Measurements from ENCODE around the gene MALT1. TPM values are rescaled to one million over a fixed set of nuclear protein-coding genes. Genes with fewer than 3 reads are reported as not detected.
A peak's percentile ranks its signal among the peaks of the same experiment; 100 is the strongest.

MALT1 gene
- total and polyA plus RNA-seq, 2 donors (not counting 1 experiment from before 2014, with no cell fraction given): 18.0 to 25.5 TPM

DNA sequence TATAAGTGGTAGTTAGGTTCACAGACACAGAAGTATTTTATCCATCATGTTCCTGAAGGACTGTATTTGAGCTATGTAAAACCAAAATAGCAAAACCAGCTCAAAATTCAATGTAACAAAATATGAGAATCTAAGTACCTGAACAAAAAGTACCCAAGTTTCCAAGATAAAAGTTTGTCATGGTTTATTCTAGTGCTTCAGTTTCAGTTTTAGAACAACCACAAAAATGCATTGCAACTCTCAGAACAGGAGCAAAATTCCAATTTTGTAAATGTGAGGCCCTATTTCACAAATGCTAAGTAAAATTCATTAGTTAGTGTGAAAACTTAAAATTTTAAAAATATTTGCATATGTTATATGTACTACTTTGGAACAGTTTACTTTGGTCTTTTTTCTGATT, 37.4 kb upstream of the MALT1 start:
- H3K36me3 ChIP-seq (ENCODE audit: control insufficient read depth, insufficient read depth, low read length): no peaks in the 10 kb centered on the region
- H4K20me1 ChIP-seq (ENCODE audit: control insufficient read depth, extremely low read depth, insufficient read depth, low read length): no peaks in the 10 kb centered on the region
- no peak overlapping the region for H3K27ac ChIP-seq (ENCODE audit: insufficient read depth, low read length)
- no peak for DNase-seq (ENCODE audit: low read depth in 2 of 2)
- H3K4me1 ChIP-seq (ENCODE audit: control insufficient read depth, extremely low read depth, insufficient read depth, low read length): peaks cover 5% of the 10 kb centered on the region
- H3K4me3 ChIP-seq (replicated peaks in 1 of 4; ENCODE audit: control extremely low read depth in 1 of 4, insufficient read depth in 1 of 4, low read depth in 3 of 4, low read length in 4 of 4): no peak overlapping the region
- no peak overlapping the region for H3K4me2 ChIP-seq (ENCODE audit: extremely low read depth, insufficient read depth, low read length)
- H3K9ac ChIP-seq (ENCODE audit: insufficient read depth, low read length): no peak overlapping the region
- no peak overlapping the region for H2AFZ ChIP-seq (ENCODE audit: low read length)
- TF ChIP-seq, protein P1, sequence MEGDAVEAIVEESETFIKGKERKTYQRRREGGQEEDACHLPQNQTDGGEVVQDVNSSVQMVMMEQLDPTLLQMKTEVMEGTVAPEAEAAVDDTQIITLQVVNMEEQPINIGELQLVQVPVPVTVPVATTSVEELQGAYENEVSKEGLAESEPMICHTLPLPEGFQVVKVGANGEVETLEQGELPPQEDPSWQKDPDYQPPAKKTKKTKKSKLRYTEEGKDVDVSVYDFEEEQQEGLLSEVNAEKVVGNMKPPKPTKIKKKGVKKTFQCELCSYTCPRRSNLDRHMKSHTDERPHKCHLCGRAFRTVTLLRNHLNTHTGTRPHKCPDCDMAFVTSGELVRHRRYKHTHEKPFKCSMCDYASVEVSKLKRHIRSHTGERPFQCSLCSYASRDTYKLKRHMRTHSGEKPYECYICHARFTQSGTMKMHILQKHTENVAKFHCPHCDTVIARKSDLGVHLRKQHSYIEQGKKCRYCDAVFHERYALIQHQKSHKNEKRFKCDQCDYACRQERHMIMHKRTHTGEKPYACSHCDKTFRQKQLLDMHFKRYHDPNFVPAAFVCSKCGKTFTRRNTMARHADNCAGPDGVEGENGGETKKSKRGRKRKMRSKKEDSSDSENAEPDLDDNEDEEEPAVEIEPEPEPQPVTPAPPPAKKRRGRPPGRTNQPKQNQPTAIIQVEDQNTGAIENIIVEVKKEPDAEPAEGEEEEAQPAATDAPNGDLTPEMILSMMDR (conservative IDR thresholded peaks at IDR 0.05 in 1 of 2, IDR thresholded peaks at IDR 0.05 in 1 of 2; ENCODE audit: low read depth in 1 of 2, low read length in 2 of 2): no peak
- H3K79me2 ChIP-seq (ENCODE audit: control insufficient read depth, insufficient read depth, low read length): no peaks in the 10 kb centered on the region
- H3K9me3 ChIP-seq (ENCODE audit: control insufficient read depth, insufficient read depth, low read depth, low read length): no peaks in the 10 kb centered on the region
- H3K27me3 ChIP-seq (ENCODE audit: control insufficient read depth, insufficient read depth, low read length): no peaks in the 10 kb centered on the region

DNA sequence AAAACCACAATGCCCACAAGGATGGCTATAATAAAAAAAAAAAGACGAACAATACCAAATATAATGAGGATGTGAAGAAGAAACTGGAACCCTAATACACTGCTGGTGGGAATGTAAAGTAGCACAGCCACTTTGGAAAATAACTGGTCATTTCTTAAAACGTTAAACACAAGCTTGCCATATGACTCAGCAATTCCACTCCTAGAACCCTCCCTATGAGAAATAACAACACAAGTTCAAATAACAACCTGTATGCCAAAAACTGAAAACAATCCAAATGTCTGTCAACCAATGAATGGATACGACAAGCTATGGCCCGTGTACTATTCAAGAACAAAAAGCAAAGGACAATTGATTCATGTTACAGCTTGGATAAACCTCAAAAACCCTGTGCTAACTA, 35.4 kb upstream of the MALT1 start:
- H3K36me3 ChIP-seq (ENCODE audit: control insufficient read depth, insufficient read depth, low read length): no peaks in the 10 kb centered on the region
- H4K20me1 ChIP-seq (ENCODE audit: control insufficient read depth, extremely low read depth, insufficient read depth, low read length): no peaks in the 10 kb centered on the region
- no peak overlapping the region for H3K9ac ChIP-seq (ENCODE audit: insufficient read depth, low read length)
- peak; percentile 74 to 88 for DNase-seq (ENCODE audit: low read depth in 2 of 2)
- H3K4me1 ChIP-seq (ENCODE audit: control insufficient read depth, extremely low read depth, insufficient read depth, low read length): peaks cover 7% of the 10 kb centered on the region
- no peaks in the 10 kb centered on the region for H3K9me3 ChIP-seq (ENCODE audit: control insufficient read depth, insufficient read depth, low read depth, low read length)
- no peaks in the 10 kb centered on the region for H3K79me2 ChIP-seq (ENCODE audit: control insufficient read depth, insufficient read depth, low read length)
- TF ChIP-seq, protein P1 (conservative IDR thresholded peaks at IDR 0.05 in 1 of 2, IDR thresholded peaks at IDR 0.05 in 1 of 2; ENCODE audit: low read depth in 1 of 2, low read length in 2 of 2): peak in 1 of 2 donors; percentile 4
- TF ChIP-seq EZH2 (IDR thresholded peaks at IDR 0.05; ENCODE audit: low read length, missing control alignments): no peak
- no peak overlapping the region for H3K27ac ChIP-seq (ENCODE audit: insufficient read depth, low read length)
- peak overlapping the region; percentile 15 for H3K4me2 ChIP-seq (ENCODE audit: extremely low read depth, insufficient read depth, low read length)
- H3K4me3 ChIP-seq (replicated peaks in 1 of 4; ENCODE audit: control extremely low read depth in 1 of 4, insufficient read depth in 1 of 4, low read depth in 3 of 4, low read length in 4 of 4): no peak overlapping the region
- no peak overlapping the region for H2AFZ ChIP-seq (ENCODE audit: low read length)
- no peaks in the 10 kb centered on the region for H3K27me3 ChIP-seq (ENCODE audit: control insufficient read depth, insufficient read depth, low read length)

DNA sequence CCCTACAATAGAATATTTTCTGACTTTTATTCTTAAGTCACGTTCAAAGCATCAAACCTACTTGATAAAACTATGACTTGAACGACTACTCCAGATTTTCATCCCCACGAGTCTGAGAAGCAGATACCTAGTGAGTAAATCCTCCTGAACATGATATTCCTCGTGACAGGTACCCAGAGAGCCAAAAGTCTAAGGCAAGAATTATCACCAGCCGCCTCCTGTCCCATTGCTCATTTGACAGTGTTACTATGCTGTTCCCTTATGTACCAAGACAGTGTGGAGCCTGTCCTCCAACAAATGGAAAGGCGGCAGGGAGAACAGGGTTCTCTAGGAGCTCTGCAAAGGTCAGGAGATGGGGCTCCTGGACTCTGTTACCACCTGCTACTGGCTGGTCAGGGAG, 34.1 kb upstream of the MALT1 start:
- TF ChIP-seq, protein P1 (conservative IDR thresholded peaks at IDR 0.05 in 1 of 2, IDR thresholded peaks at IDR 0.05 in 1 of 2; ENCODE audit: low read depth in 1 of 2, low read length in 2 of 2): no peak
- no peak for TF ChIP-seq EZH2 (IDR thresholded peaks at IDR 0.05; ENCODE audit: low read length, missing control alignments)
- H3K4me1 ChIP-seq (ENCODE audit: control insufficient read depth, extremely low read depth, insufficient read depth, low read length): peaks cover 7% of the 10 kb centered on the region
- no peak overlapping the region for H2AFZ ChIP-seq (ENCODE audit: low read length)
- no peaks in the 10 kb centered on the region for H3K9me3 ChIP-seq (ENCODE audit: control insufficient read depth, insufficient read depth, low read depth, low read length)
- no peaks in the 10 kb centered on the region for H3K79me2 ChIP-seq (ENCODE audit: control insufficient read depth, insufficient read depth, low read length)
- DNase-seq (ENCODE audit: low read depth in 2 of 2): no peak
- no peak overlapping the region for H3K27ac ChIP-seq (ENCODE audit: insufficient read depth, low read length)
- H3K27me3 ChIP-seq (ENCODE audit: control insufficient read depth, insufficient read depth, low read length): no peaks in the 10 kb centered on the region
- H3K4me2 ChIP-seq (ENCODE audit: extremely low read depth, insufficient read depth, low read length): no peak overlapping the region
- no peak overlapping the region for H3K4me3 ChIP-seq (replicated peaks in 1 of 4; ENCODE audit: control extremely low read depth in 1 of 4, insufficient read depth in 1 of 4, low read depth in 3 of 4, low read length in 4 of 4)
- no peaks in the 10 kb centered on the region for H4K20me1 ChIP-seq (ENCODE audit: control insufficient read depth, extremely low read depth, insufficient read depth, low read length)
- H3K9ac ChIP-seq (ENCODE audit: insufficient read depth, low read length): no peak overlapping the region
- no peaks in the 10 kb centered on the region for H3K36me3 ChIP-seq (ENCODE audit: control insufficient read depth, insufficient read depth, low read length)
